Endothelial cell of umbilical vein (primary cell): ENCODE data around the gene UHRF1. TPM values are rescaled to one million over a fixed set of nuclear protein-coding genes. Genes with fewer than 3 reads are reported as not detected.

Experiments used
- BruUV-seq: library from RNA; stranded (reverse); fragments of 400-500 nt; replicated peaks from 2 replicates; lab custom pipeline; 2021; lab: Mats Ljungman, UMichigan
- CTCF ChIA-PET: fragments of 300-600, 350-600 bp; sonication (Branson Sonifier 250); formaldehyde crosslinking; loops from one replicate; lab custom pipeline; 2021; ENCODE audit warnings: antibody characterized with exemption, inconsistent platforms; lab: Charles Lee
- POLR2A ChIA-PET: fragments of 300-600, 350-600 bp; sonication (Branson Sonifier 250); formaldehyde crosslinking; loops from one replicate; lab custom pipeline; 2021; ENCODE audit warnings: antibody characterized with exemption, inconsistent platforms; lab: Charles Lee
- DNase-seq: peaks from one replicate; pipeline ENCODE4 v3.0.0-alpha.2; 2011; ENCODE audit warnings: low read depth, low spot score
- FAIRE-seq: peaks from 2 replicates; lab custom pipeline; 2011; peaks lifted over from hg19 to GRCh38; lab: Jason Lieb, UNC
- H2AFZ ChIP-seq: 2 replicates; pipeline ENCODE4 v1.6.0; 2012; ENCODE audit warnings: low read depth, low read length, control low read depth, inconsistent platforms
- H3K27ac ChIP-seq: 2 replicates; pipeline ENCODE4 v1.5.1; 2011; ENCODE audit warnings: low read depth, mild to moderate bottlenecking, control low read depth, low read length, moderate library complexity; ENCODE audit not compliant: insufficient read depth
- H3K27me3 ChIP-seq, 2 experiments: 2 replicates each; pipeline versions ENCODE4 v1.6.0 to v1.6.1; 2011; ENCODE audit warnings: low read length in 2 of 2, mixed read lengths in 1 of 2; ENCODE audit not compliant: control insufficient read depth in 2 of 2, insufficient read depth in 2 of 2
- H3K36me3 ChIP-seq, 2 experiments: 2 replicates in 1 of 2; 3 replicates in 1 of 2; pipeline ENCODE4 v1.5.1; 2011; ENCODE audit warnings: low read length in 2 of 2, mild to moderate bottlenecking in 1 of 2, moderate library complexity in 1 of 2; ENCODE audit not compliant: control insufficient read depth in 2 of 2, insufficient read depth in 2 of 2; ENCODE audit errors: extremely low read depth in 1 of 2
- H3K4me1 ChIP-seq: 3 replicates; pipeline ENCODE4 v1.5.1; 2011; ENCODE audit warnings: mild to moderate bottlenecking, low read length; ENCODE audit not compliant: control insufficient read depth, insufficient read depth; ENCODE audit errors: extremely low read depth
- H3K4me2 ChIP-seq: 2 replicates; pipeline ENCODE4 v1.6.1; 2011; ENCODE audit warnings: low read length, control low read depth, mixed read lengths; ENCODE audit not compliant: insufficient read depth
- H3K4me3 ChIP-seq, 3 experiments: fragments of 200-600 bp in 1 of 3; sonication (generic), shearing (Covaris generic) in 1 of 3; replicated peaks in 1 of 3; 2 replicates each; pipeline ENCODE4 v1.5.1; 2011 to 2016; ENCODE audit warnings: control low read depth in 3 of 3, low read length in 3 of 3, mild to moderate bottlenecking in 2 of 3, inconsistent platforms in 1 of 3, low read depth in 1 of 3, moderate library complexity in 1 of 3; ENCODE audit not compliant: insufficient read depth in 1 of 3
- H3K79me2 ChIP-seq: 2 replicates; pipeline ENCODE4 v1.6.0; 2012; ENCODE audit warnings: low read length, inconsistent platforms; ENCODE audit not compliant: control insufficient read depth, insufficient read depth
- H3K9ac ChIP-seq: replicated peaks from 2 replicates; pipeline ENCODE3; 2011; ENCODE audit warnings: low read length, control low read depth; ENCODE audit not compliant: insufficient read depth; ENCODE audit errors: extremely low read depth
- H3K9me1 ChIP-seq: replicated peaks from 3 replicates; pipeline ENCODE4 v1.6.0; 2011; ENCODE audit warnings: mild to moderate bottlenecking, low read length; ENCODE audit not compliant: control insufficient read depth, insufficient read depth; ENCODE audit errors: extremely low read depth
- H3K9me3 ChIP-seq: replicated peaks from 2 replicates; pipeline ENCODE4 v1.5.1; 2012; ENCODE audit warnings: low read length, inconsistent platforms; ENCODE audit not compliant: control insufficient read depth, insufficient read depth
- H4K20me1 ChIP-seq: replicated peaks from 2 replicates; pipeline ENCODE3; 2011; ENCODE audit warnings: mild to moderate bottlenecking, low read length; ENCODE audit not compliant: control insufficient read depth, insufficient read depth; ENCODE audit errors: extremely low read depth
- CTCF ChIP-seq, 2 donors: IDR thresholded peaks; 1 replicate in 1 of 2; 2 replicates in 1 of 2; pipeline ENCODE4 v1.5.1; 2011; ENCODE audit warnings: low read length in 2 of 2, mild to moderate bottlenecking in 2 of 2, moderate library complexity in 2 of 2, control low read depth in 1 of 2, inconsistent platforms in 1 of 2, low read depth in 1 of 2; ENCODE audit not compliant: insufficient read depth in 1 of 2; ENCODE audit errors: extremely low read depth in 1 of 2
- EZH2 ChIP-seq: IDR thresholded peaks from 2 replicates; pipeline ENCODE4 v1.6.1; 2012; ENCODE audit warnings: borderline replicate concordance, low read depth, mild to moderate bottlenecking, moderate library complexity, low read length, inconsistent platforms; ENCODE audit not compliant: severe bottlenecking
- FOS ChIP-seq: IDR thresholded peaks from 2 replicates; pipeline ENCODE4 v1.6.1; 2011; ENCODE audit warnings: mild to moderate bottlenecking, low read length, moderate library complexity, borderline replicate concordance; ENCODE audit not compliant: insufficient read depth
- GATA2 ChIP-seq: IDR thresholded peaks from 2 replicates; pipeline ENCODE4 v1.7.0; 2011; ENCODE audit warnings: low read depth, mild to moderate bottlenecking, moderate library complexity, mixed read lengths, low read length; ENCODE audit not compliant: insufficient read length, insufficient read depth
- JUN ChIP-seq: IDR thresholded peaks from 2 replicates; pipeline ENCODE4 v1.6.1; 2011; ENCODE audit warnings: borderline replicate concordance, low read depth; ENCODE audit not compliant: insufficient read length, insufficient read depth
- MAX ChIP-seq: IDR thresholded peaks from 2 replicates; pipeline ENCODE4 v1.6.1; 2011; ENCODE audit not compliant: insufficient read depth, insufficient read length
- MYC ChIP-seq: IDR thresholded peaks from one replicate; pipeline ENCODE4 v1.6.1; 2011; ENCODE audit warnings: mild to moderate bottlenecking, low read depth, low read length
- POLR2A ChIP-seq: IDR thresholded peaks from 2 replicates; pipeline ENCODE4 v1.6.1; 2012; ENCODE audit warnings: low read depth, mild to moderate bottlenecking, control low read depth, low read length
- POLR2AphosphoS5 ChIP-seq: IDR thresholded peaks from 2 replicates; pipeline ENCODE4 v1.6.1; 2012; ENCODE audit warnings: low read depth, mild to moderate bottlenecking, control low read depth, low read length, moderate library complexity; ENCODE audit not compliant: insufficient read depth
- dilution Hi-C: fragments of 300-500 bp; cut with MboI; formaldehyde crosslinking; loops from one replicate; pipeline ENCODE4 v1.15.0; 2019; ENCODE audit warnings: low sequenced_read_pairs; ENCODE audit not compliant: extremely low pct_ligation_motif_present
- intact Hi-C: fragments of 100-400 bp; cut with micrococcal nuclease; formaldehyde crosslinking; loops from one replicate; pipeline ENCODE4 v1.10.0; 2022
- polyA plus RNA-seq, 4 experiments: library from polyadenylated mRNA; depleted of rRNA in 3 of 4; stranded (reverse) in 3 of 4; unstranded in 1 of 4; fragments of >200 nt; gene quantifications; 2 replicates each; pipeline versions ENCODE4 v1.2.1 to v1.2.3, GENCODE V29; 2011 to 2012; ENCODE audit warnings: missing spikeins in 1 of 4
- total RNA-seq: library from RNA; stranded (reverse); gene quantifications from 2 replicates; pipeline ENCODE4 v1.2.3, GENCODE V29; 2021

UHRF1 gene
- total and polyA plus RNA-seq, 2 donors (not counting 3 experiments of a cell fraction or from before 2014, with no cell fraction given): 13.3 to 76.8 TPM

GRCh38 chr19:4930664-4931063 lies 21.4 kb downstream of the UHRF1 start:
- Histone ChIP-seq H3K4me1 (no peaks in the 10 kb centered on the region), H2AFZ (no peak overlapping the region), H3K27me3 (no peaks in the 10 kb centered on the region), H3K79me2 (peaks cover 43% of the 10 kb centered on the region), H3K4me2 (no peak overlapping the region), H3K36me3 (no peaks in the 10 kb centered on the region), H3K9me1 (no peaks in the 10 kb centered on the region), H3K9ac (no peak overlapping the region), H4K20me1 (no peaks in the 10 kb centered on the region), H3K4me3 (no peak overlapping the region), H3K9me3 (no peaks in the 10 kb centered on the region), H3K27ac (no peak overlapping the region)
- DNase-seq: no peak
- ChIA-PET CTCF (interaction anchor here (1.2 to 1.6 kb wide), 4 partner anchors 10 to 101 kb away, joined by 3 to 5 read pairs (median 3); no protein-coding TSS in a partner anchor), POLR2A (no interaction called here)
- dilution Hi-C loops: no loop called here
- TF ChIP-seq POLR2AphosphoS5: no peak
- TF ChIP-seq CTCF (IDR thresholded peaks at IDR 0.05; ENCODE audit: extremely low read depth in 1 of 2, insufficient read depth in 1 of 2, low read depth in 1 of 2, low read length in 2 of 2): no peak
- no peak for FAIRE-seq
- intact Hi-C loops: no loop called here
- no TSS peak for BruUV-seq

DNA sequence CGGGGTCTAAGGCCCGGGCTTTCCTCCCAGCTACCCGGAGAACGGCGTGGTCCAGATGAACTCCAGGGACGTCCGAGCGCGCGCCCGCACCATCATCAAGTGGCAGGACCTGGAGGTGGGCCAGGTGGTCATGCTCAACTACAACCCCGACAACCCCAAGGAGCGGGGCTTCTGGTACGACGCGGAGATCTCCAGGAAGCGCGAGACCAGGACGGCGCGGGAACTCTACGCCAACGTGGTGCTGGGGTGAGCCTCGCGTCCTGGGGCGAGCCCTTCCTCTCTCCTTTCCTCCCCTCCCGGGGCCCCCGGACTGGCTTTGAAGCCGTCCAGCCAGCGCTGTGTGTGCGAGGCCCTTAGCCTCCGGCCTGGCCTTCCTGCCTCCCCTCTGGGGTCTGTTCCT lies 23.4 kb downstream of the UHRF1 start:
- peaks cover 40% of the 10 kb centered on the region for H3K79me2 ChIP-seq
- no peak for FAIRE-seq

More for the DNA sequence above, 23.4 kb downstream of the UHRF1 start:
- no peaks in the 10 kb centered on the region for H3K9me1 ChIP-seq
- no peak overlapping the region for H3K4me3 ChIP-seq
- H3K4me2 ChIP-seq: no peak overlapping the region
- H3K9ac ChIP-seq: no peak overlapping the region
- no peak for DNase-seq
- POLR2A ChIA-PET: no interaction called here
- intact Hi-C loops: no loop called here
- no peaks in the 10 kb centered on the region for H4K20me1 ChIP-seq
- no peaks in the 10 kb centered on the region for H3K36me3 ChIP-seq
- H2AFZ ChIP-seq: no peak overlapping the region
- BruUV-seq: no TSS peak
- H3K4me1 ChIP-seq: no peaks in the 10 kb centered on the region
- CTCF ChIA-PET: no interaction called here
- TF ChIP-seq CTCF (IDR thresholded peaks at IDR 0.05; ENCODE audit: extremely low read depth in 1 of 2, insufficient read depth in 1 of 2, low read depth in 1 of 2, low read length in 2 of 2) (no peak), EZH2 (no peak), JUN (no peak), MAX (no peak), POLR2A (no peak), MYC (no peak), GATA2 (no peak), POLR2AphosphoS5 (no peak), FOS (no peak)
- no peaks in the 10 kb centered on the region for H3K27me3 ChIP-seq
- no peak overlapping the region for H3K27ac ChIP-seq
- no peaks in the 10 kb centered on the region for H3K9me3 ChIP-seq
- dilution Hi-C loops: no loop called here
